AG10803 (cell line): ENCODE results near the gene RAB11FIP3.

Experiments used
- DNase-seq: peaks from one replicate; pipeline ENCODE4 v3.0.0; 2010; ENCODE audit warnings: low read depth
- H3K4me3 ChIP-seq: 2 replicates; pipeline ENCODE4 v1.5.1; 2011; ENCODE audit warnings: mild to moderate bottlenecking, low read length, control low read depth
- CTCF ChIP-seq: conservative IDR thresholded peaks from 2 replicates; pipeline ENCODE4 v1.5.1; 2011; ENCODE audit warnings: mild to moderate bottlenecking, low read length, control low read depth, inconsistent platforms

Gene RAB11FIP3

GRCh38 chr16:566475-567372 is 141.3 kb downstream of the RAB11FIP3 start, which contains the start of gene NHLRC4:
Gene NHLRC4, plus strand, starts transcription at chr16:567005. Its CDS starts 1,043 bp downstream, at chr16:568048.
- DNase-seq: peak; percentile 29
- no peak for TF ChIP-seq CTCF
- H3K4me3 ChIP-seq: no peak within 1 kb of the TSS

- TF ChIP-seq CTCF: no peak
These were observed 142.2 kb downstream of the RAB11FIP3 start for GRCh38 chr16:567373-568256.

GRCh38 chr16:568401-569258 is 143.2 kb downstream of the RAB11FIP3 start:
- no peak for DNase-seq
- TF ChIP-seq CTCF: no peak
- no peak overlapping the region for H3K4me3 ChIP-seq

More at GRCh38 chr16:567373-568256, 142.2 kb downstream of the RAB11FIP3 start:
- H3K4me3 ChIP-seq: no peak overlapping the region
- DNase-seq: no peak

- H3K4me3 ChIP-seq: peak within 1 kb of the TSS; percentile 81
- no peak for TF ChIP-seq CTCF
- DNase-seq: peak; percentile 63
These were observed 144.2 kb downstream of the RAB11FIP3 start, which contains the start of gene PIGQ for GRCh38 chr16:569445-570254. Gene PIGQ, plus strand, starts transcription at chr16:569968. Its CDS starts 4,107 bp downstream, at chr16:574075.
